SK-N-SH (cell line): ENCODE measurements around the gene GSC.

ENCODE experiments used
- CHD2 ChIP-seq: fragments of 150-350 bp; IDR thresholded peaks from 2 replicates; pipeline ENCODE4 v1.6.1; 2018; ENCODE audit warnings: low read length; ENCODE audit not compliant: partially characterized antibody
- CTCF ChIP-seq: fragments of 200-600 bp; sonication (generic); IDR thresholded peaks from 2 replicates; pipeline ENCODE4 v1.6.1; 2017; ENCODE audit warnings: antibody characterized with exemption, mild to moderate bottlenecking, moderate library complexity
- ELF1 ChIP-seq: IDR thresholded peaks from 2 replicates; pipeline ENCODE4 v1.4.0; 2012
- EP300 ChIP-seq, 2 experiments: IDR thresholded peaks; 2 replicates each; pipeline versions ENCODE4 v1.4.0 to v1.6.1; 2012; ENCODE audit warnings: borderline replicate concordance in 1 of 2, low read depth in 1 of 2, low read length in 1 of 2
- EZH2phosphoT487 ChIP-seq: fragments of 200-600 bp; sonication (generic); IDR thresholded peaks from 2 replicates; pipeline ENCODE4 v1.6.1; 2017; ENCODE audit warnings: low read depth, mixed run types, mild to moderate bottlenecking, antibody characterized with exemption, moderate library complexity, borderline replicate concordance
- FOXJ3 ChIP-seq: sonication (generic); formaldehyde crosslinking; IDR thresholded peaks from 2 replicates; pipeline ENCODE4 v1.5.1; 2020; ENCODE audit warnings: mild to moderate bottlenecking, missing genetic modification reagents
- NFIC ChIP-seq: IDR thresholded peaks from 2 replicates; pipeline ENCODE4 v1.4.0; 2012; ENCODE audit warnings: borderline replicate concordance
- PBX3 ChIP-seq: IDR thresholded peaks from 2 replicates; pipeline ENCODE4; 2012
- POLR2AphosphoS5 ChIP-seq: IDR thresholded peaks from 2 replicates; pipeline ENCODE4 v1.6.1; 2012; ENCODE audit warnings: low read depth, low read length
- RAD21 ChIP-seq: IDR thresholded peaks from 2 replicates; pipeline ENCODE4 v1.6.1; 2012; ENCODE audit warnings: mild to moderate bottlenecking, low read length
- RCOR1 ChIP-seq: fragments of 150-350 bp; IDR thresholded peaks from 2 replicates; pipeline ENCODE4 v1.6.1; 2017; ENCODE audit warnings: antibody characterized with exemption, low read length
- SIN3A ChIP-seq: IDR thresholded peaks from 2 replicates; pipeline ENCODE4 v1.6.1; 2012; ENCODE audit warnings: low read depth, mild to moderate bottlenecking, low read length, moderate library complexity, borderline replicate concordance
- YY1 ChIP-seq: IDR thresholded peaks from 2 replicates; pipeline ENCODE4 v1.4.0; 2012; ENCODE audit warnings: low read depth, mild to moderate bottlenecking
- ZBTB33 ChIP-seq: IDR thresholded peaks from 2 replicates; pipeline ENCODE4 v1.4.0; 2012; ENCODE audit warnings: low read depth, borderline replicate concordance

GRCh38 chr14:94738097-94738496 is 31.8 kb downstream of the GSC start:
- no peak for TF ChIP-seq CTCF
- TF ChIP-seq NFIC, result no peak
- TF ChIP-seq PBX3, result no peak
- TF ChIP-seq ELF1, result no peak
- no peak for TF ChIP-seq RAD21
- no peak for TF ChIP-seq FOXJ3
- no peak for TF ChIP-seq ZBTB33
- no peak for TF ChIP-seq EZH2phosphoT487
- TF ChIP-seq EP300 (IDR thresholded peaks at IDR 0.05; ENCODE audit: borderline replicate concordance in 1 of 2, low read depth in 1 of 2, low read length in 1 of 2), result no peak
- TF ChIP-seq YY1, result no peak
- TF ChIP-seq RCOR1, result no peak
- no peak for TF ChIP-seq CHD2
- TF ChIP-seq SIN3A, result no peak
- no peak for TF ChIP-seq POLR2AphosphoS5
